NCI-H2227 (cell line): ENCODE results near the gene STEAP2.
A peak's percentile ranks its signal among the peaks of the same experiment; 100 is the strongest.
"Not testable (repeated sequence)": the region's sequence is repeated elsewhere in the genome, so short reads cannot be mapped to it uniquely, and the experiment has no call there.

Source experiments
- DNase-seq: peaks from one replicate; lab custom pipeline; 2025; ENCODE audit not compliant: unreplicated experiment; lab: John Stamatoyannopoulos, UW

The STEAP2 gene

GRCh38 chr7:90232430-90232829, 20.9 kb downstream of the STEAP2 start:
- DNase-seq = no peak

GRCh38 chr7:90233569-90233968, 22.0 kb downstream of the STEAP2 start:
- no peak for DNase-seq

- DNase-seq = no peak
Observed at GRCh38 chr7:90236721-90237289, 25.3 kb downstream of the STEAP2 start.

GRCh38 chr7:90238022-90238421, 26.5 kb downstream of the STEAP2 start:
- no peak for DNase-seq

GRCh38 chr7:90238583-90238982, 27.0 kb downstream of the STEAP2 start:
- DNase-seq = no peak

- DNase-seq = no peak
Observed at GRCh38 chr7:90239050-90239449, 27.5 kb downstream of the STEAP2 start.

GRCh38 chr7:90239625-90240228, 28.2 kb downstream of the STEAP2 start:
- DNase-seq = no peak

GRCh38 chr7:90242369-90243168, 31.0 kb downstream of the STEAP2 start:
- DNase-seq = no peak

GRCh38 chr7:90243556-90243955, 32.0 kb downstream of the STEAP2 start:
- DNase-seq = no peak

GRCh38 chr7:90244565-90244908, 33.0 kb downstream of the STEAP2 start:
- DNase-seq = no peak

- peak; percentile 91 for DNase-seq
Observed at GRCh38 chr7:90244909-90245851, 33.6 kb downstream of the STEAP2 start, which contains the start of gene CFAP69. Gene CFAP69 (plus strand): TSS chr7:90245174. CDS start chr7:90245425, 251 bp downstream.

GRCh38 chr7:90246171-90246570, 34.6 kb downstream of the STEAP2 start:
- no peak for DNase-seq

- DNase-seq = no peak
Observed at GRCh38 chr7:90248706-90249105, 37.2 kb downstream of the STEAP2 start.

- DNase-seq = no peak
Observed at GRCh38 chr7:90250601-90251303, 39.2 kb downstream of the STEAP2 start.

GRCh38 chr7:90251304-90251635, 39.7 kb downstream of the STEAP2 start:
- no peak for DNase-seq

- DNase-seq = not testable (repeated sequence)
Observed at GRCh38 chr7:90256011-90256410, 44.5 kb downstream of the STEAP2 start.

- no peak for DNase-seq
Observed at GRCh38 chr7:90256778-90257177, 45.2 kb downstream of the STEAP2 start.

- DNase-seq = no peak
Observed at GRCh38 chr7:90261441-90261840, 49.9 kb downstream of the STEAP2 start.

- DNase-seq = peak; percentile 35
Observed at GRCh38 chr7:90262438-90262837, 50.9 kb downstream of the STEAP2 start.

GRCh38 chr7:90266808-90267207, 55.3 kb downstream of the STEAP2 start:
- DNase-seq = no peak
